ENCODE data around the gene STOML3. TPM values are rescaled to one million over a fixed set of nuclear protein-coding genes. Genes with fewer than 3 reads are reported as not detected.

STOML3 gene
- total and polyA plus RNA-seq, 2 of the 8 experiments (the other 6 are each of a cell fraction or from before 2014, with no cell fraction given) = 0.06 TPM; not detected in 1

GRCh38 chr13:39037880-39038568 is 47.4 kb upstream of the STOML3 start, which contains the start of the genes NHLRC3 and PROSER1 (continued):
- TF ChIP-seq GABPA (IDR thresholded peaks at IDR 0.05; ENCODE audit: borderline replicate concordance, insufficient read depth, low read length) (no peak), SP4 (IDR thresholded peaks at IDR 0.05; ENCODE audit: low read length) (peak; percentile 99), POLR2AphosphoS5 (IDR thresholded peaks at IDR 0.05; ENCODE audit: low read depth, low read length) (peak; percentile 76), BACH1 (IDR thresholded peaks at IDR 0.05; ENCODE audit: low read length) (no peak), ZNF274 (IDR thresholded peaks at IDR 0.05; ENCODE audit: borderline replicate concordance, extremely low read depth, low read length) (no peak), TAF7 (optimal IDR thresholded peaks at IDR 0.05; ENCODE audit: borderline replicate concordance, low read depth, low read length) (peak; percentile 39), ASH2L (IDR thresholded peaks at IDR 0.05; ENCODE audit: low read length) (peak; percentile 91), SP2 (IDR thresholded peaks at IDR 0.05; ENCODE audit: low read length) (no peak), SUZ12 (IDR thresholded peaks at IDR 0.05; ENCODE audit: low read length) (no peak), CHD2 (IDR thresholded peaks at IDR 0.05; ENCODE audit: low read length) (no peak), JUN (IDR thresholded peaks at IDR 0.05; ENCODE audit: low read depth, low read length) (no peak), NRF1 (IDR thresholded peaks at IDR 0.05; ENCODE audit: low read depth, low read length) (no peak), CREB1 (IDR thresholded peaks at IDR 0.05) (peak; percentile 96), KDM1A (IDR thresholded peaks at IDR 0.05; ENCODE audit: borderline replicate concordance, low read length) (no peak; the same call in 1 of the 2 replicates), TCF12 (IDR thresholded peaks at IDR 0.05; ENCODE audit: low read depth, low read length) (no peak), RXRA (IDR thresholded peaks at IDR 0.05; ENCODE audit: insufficient read depth, low read depth, low read length) (no peak), TAF1 (IDR thresholded peaks at IDR 0.05; ENCODE audit: low read depth, low read length) (peak; percentile 89), SP1 (IDR thresholded peaks at IDR 0.05; ENCODE audit: low read depth, low read length) (0 out of 2 replicates have a peak, but pooled peaks have one; percentile 14), CBX5 (IDR thresholded peaks at IDR 0.05; ENCODE audit: low read depth, low read length) (no peak), CBX8 (IDR thresholded peaks at IDR 0.05; ENCODE audit: borderline replicate concordance, low read depth, low read length) (no peak)
- TF ChIP-seq, protein P1, sequence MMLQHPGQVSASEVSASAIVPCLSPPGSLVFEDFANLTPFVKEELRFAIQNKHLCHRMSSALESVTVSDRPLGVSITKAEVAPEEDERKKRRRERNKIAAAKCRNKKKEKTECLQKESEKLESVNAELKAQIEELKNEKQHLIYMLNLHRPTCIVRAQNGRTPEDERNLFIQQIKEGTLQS (IDR thresholded peaks at IDR 0.05; ENCODE audit: insufficient read depth, low read depth, low read length) = no peak
